Activated T-helper 2 cell treated with anti-CD3 and anti-CD28 coated beads, Interferon-gamma antibody, Interleukin-2, Interleukin-4, amounts not matched to agents 10 μg/mL and 5 μg/mL and 100 μg/mL, durations not matched to agents 14 hours and 24 hours and 36 hours (primary cell): Measurements from ENCODE around the gene ARID5B. TPM values are rescaled to one million over a fixed set of nuclear protein-coding genes. Genes with fewer than 3 reads are reported as not detected.
A peak's percentile ranks its signal among the peaks of the same experiment; 100 is the strongest.
"Not testable (repeated sequence)": the region's sequence is repeated elsewhere in the genome, so short reads cannot be mapped to it uniquely, and the experiment has no call there.

Experiments used
- DNase-seq: peaks from one replicate; pipeline ENCODE4 v3.0.0; 2021; ENCODE audit warnings: low spot score
- H3K27ac Mint-ChIP-seq: one replicate; pipeline ENCODE4 v1.8.0; 2021; ENCODE audit warnings: mixed read lengths
- H3K27me3 Mint-ChIP-seq: one replicate; pipeline ENCODE4 v1.8.0; 2021; ENCODE audit warnings: low read depth, mixed read lengths
- H3K36me3 Mint-ChIP-seq: one replicate; pipeline ENCODE4 v1.8.0; 2021; ENCODE audit warnings: low read depth, mixed read lengths
- H3K4me1 Mint-ChIP-seq: one replicate; pipeline ENCODE4 v1.8.0; 2021; ENCODE audit warnings: low read depth, mixed read lengths
- H3K4me3 Mint-ChIP-seq: one replicate; pipeline ENCODE4 v1.8.0; 2021; ENCODE audit warnings: low read depth, mild to moderate bottlenecking, moderate library complexity, mixed read lengths
- H3K9me3 Mint-ChIP-seq: one replicate; pipeline ENCODE4 v1.8.0; 2021; ENCODE audit warnings: mixed read lengths
- intact Hi-C: fragments of 100-400 bp; cut with micrococcal nuclease; formaldehyde crosslinking; loops from one replicate; pipeline ENCODE4 v1.15.1; 2023
- total RNA-seq: library from RNA; stranded (reverse); gene quantifications from 2 replicates; pipeline ENCODE4 v1.2.3, GENCODE V29; 2022

ARID5B gene
- total RNA-seq, 1 donor from 2014 or later = 35.7 TPM

DNA sequence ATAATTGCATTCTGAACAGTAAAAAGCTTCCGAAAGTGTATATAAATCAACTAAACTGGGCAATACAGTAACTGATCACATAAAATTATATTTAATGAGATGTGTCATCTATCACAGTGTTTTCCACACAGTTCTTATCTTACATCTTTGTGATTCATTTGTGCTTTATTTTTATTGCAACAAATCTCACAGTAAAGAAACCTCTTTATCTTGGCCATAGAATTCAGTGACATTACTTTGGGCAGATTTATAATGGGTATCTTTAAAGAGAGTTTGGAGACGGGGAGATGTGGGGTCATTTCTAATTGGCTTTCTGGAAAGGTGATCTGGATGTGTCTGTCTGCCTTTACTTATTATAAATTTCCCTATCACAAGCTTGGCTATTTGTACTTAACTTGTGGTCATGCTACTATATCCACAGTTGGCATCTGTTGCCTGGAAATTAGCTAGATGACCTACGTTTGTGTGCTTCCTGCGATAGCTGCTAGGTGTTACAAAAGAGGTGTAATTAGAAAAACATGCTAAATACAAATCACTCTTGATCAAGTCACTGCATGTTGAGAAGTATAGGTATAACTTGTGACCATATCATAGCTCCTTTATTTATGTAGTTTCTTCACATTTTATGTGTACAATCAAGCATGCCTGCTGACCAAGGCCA, 123.8 kb downstream of the ARID5B start:
- Mint-ChIP-seq H3K27ac (no peak overlapping the region), H3K36me3 (peaks cover 62% of the 10 kb centered on the region), H3K27me3 (no peaks in the 10 kb centered on the region), H3K4me1 (peaks cover 44% of the 10 kb centered on the region), H3K4me3 (no peak overlapping the region), H3K9me3 (peaks cover 16% of the 10 kb centered on the region)
- DNase-seq = no peak
- intact Hi-C loops = no loop called here

DNA sequence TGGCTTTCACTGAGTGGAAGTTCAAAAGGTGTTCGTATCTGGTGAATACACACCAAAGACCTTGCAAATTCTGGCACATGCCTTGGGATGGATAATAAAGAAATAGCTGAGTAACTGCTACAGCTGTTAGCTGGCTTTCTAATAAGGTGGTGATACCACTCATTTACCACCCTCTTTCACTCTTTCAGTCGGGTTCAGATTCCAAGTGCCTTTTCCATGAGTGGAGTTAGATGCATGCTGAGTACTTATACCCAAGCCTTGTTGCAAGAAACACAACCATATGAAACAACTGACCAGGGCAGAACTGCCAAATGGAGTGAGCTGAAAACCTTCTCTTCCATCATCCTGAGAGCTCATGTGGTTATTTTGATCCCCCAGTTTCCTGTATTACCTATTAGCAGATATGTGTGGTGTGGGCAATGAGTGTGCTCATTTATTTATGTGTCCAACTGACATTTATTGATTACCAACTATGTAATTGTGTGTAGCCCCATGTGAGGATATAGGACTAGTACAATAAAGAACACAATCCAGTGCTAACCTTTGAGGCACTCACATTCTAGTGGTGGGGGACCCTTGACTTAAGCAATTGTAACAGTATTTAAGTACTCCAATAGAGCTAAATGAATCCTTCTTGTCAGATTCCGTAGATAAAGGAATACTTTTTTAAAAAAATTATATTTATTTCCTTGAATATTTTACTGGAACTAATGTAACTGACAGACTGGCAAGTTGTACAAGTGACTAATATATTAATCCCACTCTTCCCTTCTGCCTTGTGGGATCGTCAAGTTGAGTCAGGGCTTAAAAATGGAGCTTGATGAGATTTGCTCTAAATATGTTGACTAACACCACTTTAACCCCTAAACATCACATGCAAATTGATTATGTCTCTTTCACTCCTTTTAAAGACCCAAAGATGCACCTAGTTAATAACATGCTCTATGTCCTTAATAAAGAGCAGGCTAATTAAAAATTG, 124.7 kb downstream of the ARID5B start:
- H3K4me1 Mint-ChIP-seq = peaks cover 40% of the 10 kb centered on the region
- DNase-seq = no peak
- peaks cover 59% of the 10 kb centered on the region for H3K36me3 Mint-ChIP-seq
- no peak overlapping the region for H3K27ac Mint-ChIP-seq
- H3K9me3 Mint-ChIP-seq = peaks cover 12% of the 10 kb centered on the region
- H3K4me3 Mint-ChIP-seq = no peak overlapping the region
- H3K27me3 Mint-ChIP-seq = no peaks in the 10 kb centered on the region
- intact Hi-C loops = no loop called here

DNA sequence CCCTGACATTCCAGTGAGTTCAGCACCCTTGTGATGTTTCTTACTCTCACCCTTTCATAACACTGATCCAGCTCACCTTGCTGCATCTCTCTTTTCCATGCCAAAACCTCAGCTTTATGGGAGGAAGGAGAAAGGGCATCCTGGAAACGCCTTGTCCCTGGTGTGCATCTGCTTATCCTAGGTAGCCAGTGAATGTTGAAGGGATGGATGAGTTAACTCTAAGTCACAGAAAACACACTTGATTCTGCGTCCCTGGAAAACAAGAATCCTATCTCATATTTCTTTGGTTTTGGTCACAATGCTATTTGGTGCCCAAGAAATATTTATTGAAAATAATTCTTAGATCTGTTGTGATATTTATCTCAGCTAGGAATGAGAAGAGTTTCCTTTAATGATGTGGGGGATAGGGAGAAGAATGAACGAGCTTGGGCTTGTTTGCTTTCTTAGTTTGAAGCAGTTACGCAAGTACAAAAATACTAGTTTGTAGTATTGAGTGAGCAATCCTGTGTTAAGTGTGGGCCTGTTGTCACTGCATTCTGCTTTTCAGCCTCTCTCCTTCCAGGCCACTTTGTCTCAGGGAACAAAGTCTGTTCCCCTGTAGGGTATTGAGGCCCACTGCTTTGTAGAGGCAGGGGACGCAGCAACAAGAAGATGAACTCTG, 126.5 kb downstream of the ARID5B start:
- peaks cover 51% of the 10 kb centered on the region for H3K36me3 Mint-ChIP-seq
- no peak overlapping the region for H3K4me3 Mint-ChIP-seq
- peaks cover 37% of the 10 kb centered on the region for H3K4me1 Mint-ChIP-seq
- no peak overlapping the region for H3K27ac Mint-ChIP-seq
- no peaks in the 10 kb centered on the region for H3K27me3 Mint-ChIP-seq
- no peak for DNase-seq
- intact Hi-C loops = no loop called here
- H3K9me3 Mint-ChIP-seq = peaks cover 6% of the 10 kb centered on the region

DNA sequence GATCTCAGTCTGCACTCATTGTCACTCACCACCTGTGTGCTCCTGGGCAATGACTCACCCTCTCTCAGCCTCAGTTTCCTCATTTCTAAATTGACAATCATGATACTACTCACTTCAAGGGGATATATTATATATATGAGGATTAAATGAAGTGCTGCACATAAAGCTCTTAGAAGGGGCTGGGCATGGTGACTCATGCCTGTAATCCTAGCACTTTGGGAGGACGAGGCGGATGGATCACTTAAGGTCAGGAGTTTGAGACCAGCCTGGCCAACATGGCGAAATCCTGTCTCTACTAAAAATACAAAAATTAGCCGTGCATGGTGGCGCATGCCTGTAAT, 127.0 kb downstream of the ARID5B start:
- Mint-ChIP-seq H3K4me1 (peaks cover 37% of the 10 kb centered on the region), H3K36me3 (peaks cover 50% of the 10 kb centered on the region)
- H3K27me3 Mint-ChIP-seq, H3K9me3 Mint-ChIP-seq, H3K4me3 Mint-ChIP-seq, H3K27ac Mint-ChIP-seq, intact Hi-C loops, DNase-seq: not testable (repeated sequence)

DNA sequence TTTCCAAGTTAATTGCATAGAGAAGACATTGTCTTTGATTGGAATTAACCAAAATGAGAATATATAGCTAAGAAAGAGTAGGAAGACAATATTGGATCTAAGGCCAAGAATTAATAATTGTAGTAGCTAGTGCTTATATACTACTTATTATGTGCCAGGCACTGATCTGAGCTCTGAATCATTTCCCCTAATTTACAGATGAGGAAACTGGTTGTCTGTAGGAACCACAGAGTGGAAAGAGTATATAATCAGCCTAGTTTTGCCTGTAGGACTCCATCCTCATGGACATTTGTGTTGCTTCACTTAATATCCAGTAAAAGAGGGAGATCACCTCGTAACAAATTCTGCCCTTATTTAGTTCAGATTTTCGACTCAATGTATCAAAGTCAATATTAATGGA, 127.9 kb downstream of the ARID5B start:
- H3K4me3 Mint-ChIP-seq = no peak overlapping the region
- peaks cover 41% of the 10 kb centered on the region for H3K4me1 Mint-ChIP-seq
- intact Hi-C loops = no loop called here
- peak overlapping the region; percentile 50 for H3K27ac Mint-ChIP-seq
- H3K9me3 Mint-ChIP-seq = no peaks in the 10 kb centered on the region
- DNase-seq = no peak
- H3K36me3 Mint-ChIP-seq = peaks cover 43% of the 10 kb centered on the region
- H3K27me3 Mint-ChIP-seq = no peaks in the 10 kb centered on the region

DNA sequence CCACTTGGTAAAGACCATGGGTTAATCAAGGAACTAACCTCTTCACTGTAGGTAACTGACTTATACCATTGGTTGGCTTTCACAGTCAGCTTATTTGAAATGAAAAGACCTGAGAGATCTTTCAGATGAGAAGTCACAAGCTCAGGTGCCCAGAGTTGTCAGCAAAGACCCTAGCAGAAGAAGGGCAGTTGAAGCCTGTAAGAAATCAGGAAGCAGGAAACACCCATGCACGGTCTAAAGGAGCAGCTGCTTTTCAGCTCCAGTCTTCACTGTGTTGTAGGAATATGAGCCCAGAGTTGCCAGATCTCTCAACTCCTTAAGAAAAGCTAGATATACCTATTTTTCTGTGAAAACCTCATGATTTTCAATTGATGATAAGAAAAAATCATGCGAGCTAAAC, 130.0 kb downstream of the ARID5B start:
- Mint-ChIP-seq H3K4me1 (peaks cover 42% of the 10 kb centered on the region), H3K4me3 (no peak overlapping the region), H3K36me3 (peaks cover 39% of the 10 kb centered on the region), H3K9me3 (no peaks in the 10 kb centered on the region), H3K27me3 (no peaks in the 10 kb centered on the region), H3K27ac (no peak overlapping the region)
- DNase-seq = no peak
- intact Hi-C loops = no loop called here

DNA sequence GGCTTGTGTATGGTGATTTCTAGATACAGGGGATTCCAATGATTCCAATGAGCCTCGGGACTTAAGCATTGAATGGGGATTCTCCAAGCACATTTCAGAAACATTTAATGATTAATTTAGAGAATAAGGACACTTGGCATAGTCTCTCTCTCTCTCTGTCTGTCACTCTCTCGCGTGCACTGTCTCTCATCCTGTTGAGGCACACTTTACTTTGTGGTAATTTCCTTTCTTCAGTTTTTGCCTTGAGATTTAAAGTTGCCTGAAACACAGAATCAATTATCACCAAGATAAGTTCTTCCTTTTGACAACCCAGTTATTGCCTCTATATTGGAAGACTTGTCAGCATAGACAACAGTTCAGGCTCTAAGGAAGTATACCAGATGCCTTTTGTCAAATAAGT, 131.6 kb downstream of the ARID5B start:
- Mint-ChIP-seq H3K4me1 (peaks cover 46% of the 10 kb centered on the region), H3K27me3 (no peaks in the 10 kb centered on the region), H3K4me3 (no peak overlapping the region), H3K36me3 (peaks cover 30% of the 10 kb centered on the region), H3K27ac (peak overlapping the region; percentile 56), H3K9me3 (no peaks in the 10 kb centered on the region)
- intact Hi-C loops = no loop called here
- no peak for DNase-seq

DNA sequence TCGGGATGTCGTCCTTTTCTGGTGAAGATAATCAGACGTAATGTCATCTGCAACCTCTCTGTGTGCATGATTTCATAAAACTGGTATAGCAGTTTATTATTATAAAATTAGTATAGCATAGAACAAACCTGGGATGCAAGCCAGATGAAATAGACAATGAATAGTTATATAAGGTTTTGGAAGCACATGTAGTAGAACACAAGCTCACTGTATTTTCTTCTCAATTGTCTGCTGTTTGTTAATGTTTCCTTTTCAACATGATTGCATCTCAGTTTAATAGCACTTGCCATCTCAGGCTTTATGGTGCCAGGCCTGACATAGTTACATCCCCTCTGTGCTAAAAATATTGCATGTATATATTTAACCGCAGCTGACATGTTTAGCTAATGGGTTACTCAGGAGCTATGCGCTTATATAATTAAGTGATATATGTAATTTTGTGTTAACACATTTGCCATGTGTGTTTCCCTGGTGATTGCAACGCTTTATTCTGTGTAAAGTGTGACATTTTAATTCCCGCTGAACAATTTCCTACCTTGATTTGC, 132.7 kb downstream of the ARID5B start:
- Mint-ChIP-seq H3K27ac (no peak overlapping the region), H3K9me3 (no peaks in the 10 kb centered on the region), H3K36me3 (peaks cover 24% of the 10 kb centered on the region), H3K4me1 (peaks cover 51% of the 10 kb centered on the region), H3K4me3 (no peak overlapping the region), H3K27me3 (no peaks in the 10 kb centered on the region)
- DNase-seq = no peak
- intact Hi-C loops = no loop called here

DNA sequence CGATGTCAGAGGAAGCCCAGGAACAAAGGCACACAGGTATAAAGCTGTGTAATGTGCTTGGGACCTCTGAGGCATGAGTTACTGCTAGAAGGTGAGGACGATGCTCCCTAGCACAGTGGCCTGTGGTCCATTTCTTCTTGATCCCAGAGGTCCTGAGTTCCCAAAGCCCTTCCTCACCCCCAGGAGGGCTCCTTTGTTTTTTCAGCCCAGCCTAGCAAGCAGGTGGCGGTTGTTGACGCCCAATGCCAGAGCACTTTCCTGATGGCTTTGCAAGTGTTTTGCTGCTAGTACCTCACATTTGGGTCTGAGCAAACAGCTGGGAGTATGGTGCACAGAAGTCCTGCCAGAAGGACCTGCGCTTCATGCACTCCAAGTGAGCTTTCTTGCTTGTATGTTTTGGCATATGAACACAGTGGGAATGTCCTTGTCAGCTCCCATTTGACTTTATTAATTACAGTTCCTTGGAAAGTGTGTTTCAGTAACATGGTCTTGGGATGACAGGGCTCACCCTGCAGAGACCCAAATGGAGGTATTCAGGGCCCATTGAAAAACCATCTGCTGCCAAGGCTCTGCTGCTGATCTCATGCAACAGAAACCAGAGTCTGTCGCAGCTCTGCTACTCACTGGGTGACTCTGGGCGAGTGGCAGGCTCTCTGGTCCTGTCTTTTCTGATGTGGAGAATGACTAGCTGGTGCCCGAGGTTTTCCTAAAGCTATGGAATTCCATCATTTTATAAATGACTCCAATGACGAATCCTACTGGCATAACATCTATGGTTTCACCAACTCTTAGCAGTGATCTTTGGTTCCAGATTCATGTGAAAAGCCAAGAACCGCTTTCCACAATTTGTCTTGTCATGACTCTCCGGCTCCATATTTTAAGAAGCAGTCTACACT, 134.9 kb downstream of the ARID5B start:
- Mint-ChIP-seq H3K27me3 (no peaks in the 10 kb centered on the region), H3K4me3 (no peak overlapping the region), H3K9me3 (no peaks in the 10 kb centered on the region), H3K36me3 (peaks cover 16% of the 10 kb centered on the region), H3K27ac (peak overlapping the region; percentile 28), H3K4me1 (peaks cover 61% of the 10 kb centered on the region)
- DNase-seq = no peak
- intact Hi-C loops = no loop called here

DNA sequence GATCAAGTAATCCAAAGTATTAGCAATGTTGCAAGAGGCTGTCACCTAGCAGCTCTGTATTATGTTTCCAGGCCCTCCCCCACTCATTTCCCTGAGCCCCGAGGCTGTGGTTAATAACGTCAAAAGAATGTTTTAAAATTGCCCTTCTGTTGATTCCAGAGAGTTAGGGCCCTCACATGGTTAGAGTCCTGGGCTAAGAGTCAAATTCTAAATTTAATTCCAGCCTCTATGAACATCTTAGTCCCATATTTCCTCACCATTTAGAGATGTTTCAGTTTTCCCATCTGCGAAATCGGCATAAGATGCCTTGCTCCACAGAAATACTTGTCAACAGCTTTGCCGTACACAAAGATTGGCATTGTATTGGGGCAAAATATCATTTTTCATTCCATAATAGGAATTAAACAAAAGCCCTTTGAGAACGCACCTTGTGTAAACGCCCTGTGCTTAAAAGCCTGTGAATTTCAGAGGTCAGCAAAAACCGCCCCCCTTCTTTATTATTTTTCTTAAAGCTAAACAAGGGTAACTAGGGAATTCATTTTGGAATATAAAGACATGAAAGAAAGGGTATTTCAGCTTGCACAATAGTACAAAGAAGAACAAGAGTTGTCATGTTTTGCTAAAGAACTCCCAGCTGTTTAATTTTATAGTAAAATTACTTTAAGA, 135.8 kb downstream of the ARID5B start:
- intact Hi-C loops = no loop called here
- H3K9me3 Mint-ChIP-seq = no peaks in the 10 kb centered on the region
- H3K36me3 Mint-ChIP-seq = peaks cover 23% of the 10 kb centered on the region
- H3K4me3 Mint-ChIP-seq = no peak overlapping the region
- no peak for DNase-seq
- peak overlapping the region; percentile 28 for H3K27ac Mint-ChIP-seq
- no peaks in the 10 kb centered on the region for H3K27me3 Mint-ChIP-seq
- peaks cover 67% of the 10 kb centered on the region for H3K4me1 Mint-ChIP-seq

DNA sequence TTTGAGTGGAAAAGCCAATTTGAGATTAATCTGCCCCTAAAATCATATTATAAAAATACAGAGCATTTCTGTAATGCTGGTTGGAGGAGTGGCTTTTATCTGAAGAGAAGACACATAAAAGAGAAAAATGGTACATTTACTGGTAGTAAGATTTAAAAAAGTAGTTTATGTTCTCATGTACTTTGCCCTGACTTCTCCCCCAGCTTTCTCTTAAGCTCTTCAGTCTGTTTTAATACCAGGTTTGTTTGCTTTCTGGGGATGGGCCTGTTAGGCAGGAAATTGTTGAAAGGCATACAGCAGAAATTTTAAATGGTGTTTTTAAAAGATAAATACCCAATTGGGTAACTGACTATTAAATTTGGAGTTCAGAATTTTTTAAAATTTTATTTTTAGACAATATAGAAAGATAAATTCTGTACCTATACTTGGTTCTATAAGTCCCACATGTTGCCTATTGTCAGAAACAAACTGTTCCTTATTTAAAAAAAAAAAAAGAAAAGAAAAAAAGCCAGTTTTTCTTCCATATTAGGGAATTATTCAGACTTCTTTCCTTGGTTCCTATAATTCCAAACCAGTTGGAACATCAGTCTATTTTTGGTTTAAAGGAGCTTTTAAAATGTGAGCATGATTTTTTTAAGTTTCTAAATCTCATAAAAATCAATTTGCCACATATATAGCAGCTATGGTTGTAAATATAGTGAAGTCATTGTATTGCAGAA, 136.6 kb downstream of the ARID5B start:
- Mint-ChIP-seq H3K4me3 (no peak overlapping the region), H3K4me1 (peaks cover 67% of the 10 kb centered on the region), H3K9me3 (no peaks in the 10 kb centered on the region), H3K27me3 (no peaks in the 10 kb centered on the region), H3K27ac (peak overlapping the region; percentile 72), H3K36me3 (peaks cover 21% of the 10 kb centered on the region)
- DNase-seq = no peak
- intact Hi-C loops = loop anchor here (1.0 kb wide), 3 partner anchors 9 to 207 kb away; no protein-coding TSS in a partner anchor
